ENCODE results near the gene TSPAN18.

TSPAN18 gene

GRCh38 chr11:44765026-44765595 is 38.3 kb downstream of the TSPAN18 start:
- TF ChIP-seq GATA1 (IDR thresholded peaks at IDR 0.05; ENCODE audit: low read depth, low read length): no peak
- no peak for DNase-seq

DNA sequence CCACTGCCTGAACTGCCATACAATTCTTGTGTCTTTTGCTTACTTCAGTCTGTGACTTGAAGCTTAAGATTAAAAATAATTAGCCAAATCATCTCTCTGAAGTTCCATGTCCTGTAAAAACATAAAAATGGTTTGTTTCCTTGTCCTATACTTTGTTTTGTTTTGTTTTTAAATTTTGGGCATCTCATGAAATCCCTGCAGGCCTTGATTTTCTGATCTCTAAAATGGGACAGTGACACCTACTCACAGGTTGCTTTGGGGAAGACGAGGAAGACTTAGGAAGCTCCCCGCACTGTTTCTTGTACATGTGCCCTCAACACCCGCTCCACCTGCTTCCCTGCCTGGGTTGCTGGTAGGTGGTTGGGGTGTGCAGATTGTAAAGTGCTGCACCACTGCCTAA is 38.9 kb downstream of the TSPAN18 start:
- DNase-seq: no peak
- TF ChIP-seq POLR2A (IDR thresholded peaks at IDR 0.05; ENCODE audit: low read length) (no peak), GATA1 (IDR thresholded peaks at IDR 0.05; ENCODE audit: low read depth, low read length) (no peak)

DNA sequence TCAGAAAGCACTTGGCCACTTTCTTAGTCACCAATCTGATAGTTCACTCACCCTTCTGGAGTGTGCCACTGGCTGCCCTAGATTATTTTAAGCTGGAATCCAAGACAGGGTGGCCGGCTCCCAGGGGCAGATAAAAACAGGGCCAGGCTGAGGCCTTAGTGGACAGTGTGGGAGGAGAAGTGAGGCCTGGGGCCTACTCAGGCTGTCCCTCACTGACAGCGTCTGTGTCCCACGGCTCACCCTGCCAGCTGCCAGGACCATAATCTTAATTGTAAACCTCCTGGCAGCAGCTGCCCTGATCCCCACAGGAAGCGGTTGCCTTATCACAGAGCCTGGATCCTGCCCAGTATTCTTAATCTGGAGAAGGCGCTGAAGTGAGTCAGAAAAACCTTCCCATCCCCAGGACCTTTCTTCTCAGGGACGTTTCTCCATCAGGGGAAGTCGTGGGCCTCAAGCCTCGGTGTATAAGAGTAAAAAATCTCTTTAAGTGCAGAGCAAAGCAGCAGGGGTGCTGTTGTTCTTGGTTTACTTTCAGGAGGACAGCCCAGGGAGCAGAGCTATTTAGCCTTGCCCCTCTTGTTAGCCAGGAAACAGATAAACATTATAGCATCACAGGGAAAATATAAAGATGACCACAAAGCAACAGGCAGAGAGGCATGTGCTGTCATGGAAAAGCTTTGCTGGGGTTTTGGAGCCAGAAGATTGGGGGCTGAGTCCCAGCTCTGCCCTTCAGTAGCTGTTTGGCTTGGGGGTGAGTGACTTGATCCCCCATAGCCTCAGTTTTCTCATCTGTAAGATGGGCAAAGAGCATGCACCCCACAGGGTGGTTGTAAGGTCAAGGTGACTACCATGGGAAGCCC is 39.6 kb downstream of the TSPAN18 start:
- DNase-seq: peak; percentile 15 to 51
- no peak for TF ChIP-seq GATA1 (IDR thresholded peaks at IDR 0.05; ENCODE audit: low read depth, low read length)
- TF ChIP-seq POLR2A (IDR thresholded peaks at IDR 0.05; ENCODE audit: low read length): no peak

DNA sequence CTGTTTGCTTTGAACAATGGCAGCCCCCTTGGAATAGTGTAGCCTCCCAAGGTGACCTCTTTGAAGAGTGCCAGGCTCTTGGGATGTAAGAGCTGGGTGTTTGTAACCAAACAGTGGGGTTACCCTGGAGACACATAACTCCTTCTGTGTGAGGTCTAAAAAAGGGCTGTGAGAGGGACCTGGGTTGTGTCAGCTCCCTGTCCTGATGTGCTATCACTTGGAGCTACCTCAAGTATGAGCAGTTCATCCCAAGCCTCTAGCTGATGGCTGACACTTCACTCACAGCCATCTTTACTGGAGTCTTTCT is 40.2 kb downstream of the TSPAN18 start:
- DNase-seq: no peak
- TF ChIP-seq POLR2A (IDR thresholded peaks at IDR 0.05; ENCODE audit: low read length): no peak
- TF ChIP-seq GATA1 (IDR thresholded peaks at IDR 0.05; ENCODE audit: low read depth, low read length): no peak

- TF ChIP-seq POLR2A (IDR thresholded peaks at IDR 0.05; ENCODE audit: low read length) (no peak), GATA1 (IDR thresholded peaks at IDR 0.05; ENCODE audit: low read depth, low read length) (no peak)
- no peak for DNase-seq
These were observed 40.7 kb downstream of the TSPAN18 start for GRCh38 chr11:44767421-44767820.

DNA sequence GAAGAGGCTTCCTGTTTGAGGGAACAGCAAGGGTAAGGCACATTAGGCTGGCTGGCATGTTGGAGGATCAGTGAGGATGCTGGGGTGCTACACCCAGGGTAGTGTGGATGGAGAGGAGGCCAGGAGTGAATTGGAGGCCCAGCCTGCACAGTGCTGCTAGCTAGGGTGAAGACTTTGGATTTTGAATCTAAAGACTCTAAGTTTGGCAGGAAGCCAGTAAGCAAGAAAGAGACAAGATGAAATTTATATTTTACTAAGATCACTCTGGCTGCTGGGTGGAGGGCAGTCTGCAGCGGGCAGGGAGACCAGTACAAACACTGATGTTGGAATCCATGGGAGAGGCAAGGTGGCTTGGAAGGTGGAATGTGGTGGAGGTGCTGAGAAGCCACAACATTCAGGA is 43.6 kb downstream of the TSPAN18 start:
- TF ChIP-seq GATA1 (IDR thresholded peaks at IDR 0.05; ENCODE audit: low read depth, low read length): no peak
- TF ChIP-seq POLR2A (IDR thresholded peaks at IDR 0.05; ENCODE audit: low read length): no peak
- no peak for DNase-seq

GRCh38 chr11:44771252-44771734 is 44.5 kb downstream of the TSPAN18 start:
- no peak for TF ChIP-seq GATA1 (IDR thresholded peaks at IDR 0.05; ENCODE audit: low read depth, low read length)
- no peak for TF ChIP-seq POLR2A (IDR thresholded peaks at IDR 0.05; ENCODE audit: low read length)
- no peak for DNase-seq

DNA sequence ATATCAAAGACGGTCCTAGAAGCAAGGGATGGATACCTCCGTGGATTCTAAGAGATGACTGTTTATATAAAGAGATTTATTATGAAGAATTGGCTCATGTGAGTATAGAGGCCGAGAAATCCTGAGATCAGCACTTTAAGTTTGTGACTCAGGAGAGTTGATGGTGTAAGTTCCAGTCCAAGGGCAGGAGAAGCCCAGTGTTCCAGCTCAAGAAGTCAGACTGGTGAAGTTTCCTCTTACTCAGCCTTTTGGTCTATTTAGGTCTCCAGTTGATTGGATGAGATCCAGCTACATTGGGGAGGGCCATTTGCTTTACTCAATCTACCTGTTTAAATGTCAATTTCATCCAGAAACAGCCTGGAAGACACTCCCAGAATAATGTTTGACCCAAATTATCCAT is 45.1 kb downstream of the TSPAN18 start:
- no peak for TF ChIP-seq POLR2A (IDR thresholded peaks at IDR 0.05; ENCODE audit: low read length)
- TF ChIP-seq GATA1 (IDR thresholded peaks at IDR 0.05; ENCODE audit: low read depth, low read length): no peak

GRCh38 chr11:44773351-44773965 is 46.7 kb downstream of the TSPAN18 start:
- TF ChIP-seq GATA1 (IDR thresholded peaks at IDR 0.05; ENCODE audit: low read depth, low read length): no peak
- TF ChIP-seq POLR2A (IDR thresholded peaks at IDR 0.05; ENCODE audit: low read length): no peak
- DNase-seq: no peak

More for the DNA sequence above, 45.1 kb downstream of the TSPAN18 start:
- DNase-seq: no peak

DNA sequence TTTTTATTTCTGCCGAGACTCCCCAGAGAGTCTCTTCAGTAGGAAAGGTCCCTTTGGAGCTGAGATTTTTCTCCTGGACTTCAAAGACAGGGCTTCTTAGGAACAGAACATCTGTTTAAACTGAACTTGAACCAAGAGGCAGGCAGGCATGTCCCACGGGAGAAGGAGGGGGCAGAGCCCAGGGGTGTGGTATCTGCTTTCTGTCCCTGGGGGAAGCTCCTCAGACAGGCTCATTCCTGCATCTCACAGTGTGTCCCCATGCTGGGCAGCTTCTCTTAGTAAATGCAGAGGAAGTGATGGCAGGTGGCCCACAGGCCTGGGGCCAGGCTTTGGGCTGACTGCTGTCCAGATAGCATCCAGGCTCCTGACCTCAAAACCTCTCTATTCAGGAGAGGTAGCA is 47.3 kb downstream of the TSPAN18 start:
- no peak for TF ChIP-seq GATA1 (IDR thresholded peaks at IDR 0.05; ENCODE audit: low read depth, low read length)
- TF ChIP-seq POLR2A (IDR thresholded peaks at IDR 0.05; ENCODE audit: low read length): no peak

DNA sequence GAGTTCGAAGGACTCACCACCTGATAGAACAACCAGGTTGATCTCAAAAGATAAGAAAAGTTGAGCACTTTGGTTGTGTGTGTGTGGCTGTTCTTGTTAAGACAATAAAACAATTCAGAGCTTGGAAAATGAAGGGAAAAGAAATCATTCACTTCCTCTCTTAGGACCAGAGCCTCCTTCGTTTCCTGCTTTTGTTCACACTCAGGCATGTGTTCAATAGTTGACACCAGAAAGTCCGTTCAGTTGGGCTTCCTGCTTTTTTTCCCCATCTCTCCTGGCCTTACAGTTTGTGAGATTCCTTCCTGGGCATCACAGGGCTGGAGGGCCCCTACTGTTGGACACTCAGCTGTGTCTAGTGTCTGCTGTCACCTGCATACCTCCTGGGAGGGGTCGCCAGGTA is 48.0 kb downstream of the TSPAN18 start:
- no peak for DNase-seq
- no peak for TF ChIP-seq POLR2A (IDR thresholded peaks at IDR 0.05; ENCODE audit: low read length)
- TF ChIP-seq GATA1 (IDR thresholded peaks at IDR 0.05; ENCODE audit: low read depth, low read length): no peak

More for the DNA sequence above, 47.3 kb downstream of the TSPAN18 start:
- no peak for DNase-seq

- TF ChIP-seq POLR2A (IDR thresholded peaks at IDR 0.05; ENCODE audit: low read length): no peak
- no peak for TF ChIP-seq GATA1 (IDR thresholded peaks at IDR 0.05; ENCODE audit: low read depth, low read length)
- DNase-seq: peak; percentile 70 to 80
These were observed 48.7 kb downstream of the TSPAN18 start for GRCh38 chr11:44775366-44775984.

GRCh38 chr11:44775985-44776446 is 49.3 kb downstream of the TSPAN18 start:
- no peak for TF ChIP-seq GATA1 (IDR thresholded peaks at IDR 0.05; ENCODE audit: low read depth, low read length)
- no peak for TF ChIP-seq POLR2A (IDR thresholded peaks at IDR 0.05; ENCODE audit: low read length)

More at GRCh38 chr11:44775985-44776446, 49.3 kb downstream of the TSPAN18 start:
- no peak for DNase-seq

All from erythroblast (primary cell).